Large intestine (tissue), 3 donors: ENCODE data around the gene CCDC127. TPM values are rescaled to one million over a fixed set of nuclear protein-coding genes. Genes with fewer than 3 reads are reported as not detected.
A peak's percentile ranks its signal among the peaks of the same experiment; 100 is the strongest.
"Not testable (repeated sequence)": the region's sequence is repeated elsewhere in the genome, so short reads cannot be mapped to it uniquely, and the experiment has no call there.

Experiments
- DNase-seq, 2 donors: peaks; one replicate each; pipeline versions ENCODE4 v3.0.0 to v3.0.0-alpha.2; 2013
- H3K27ac ChIP-seq: one replicate; pipeline ENCODE4 v1.5.1; 2013; ENCODE audit warnings: low read length
- H3K27me3 ChIP-seq: 2 replicates; pipeline ENCODE4 v1.6.1; 2013; ENCODE audit warnings: low read length; ENCODE audit not compliant: control insufficient read depth, insufficient read depth
- H3K36me3 ChIP-seq: 2 replicates; pipeline ENCODE4 v1.6.1; 2013; ENCODE audit warnings: low read length; ENCODE audit not compliant: control insufficient read depth, insufficient read depth
- H3K4me1 ChIP-seq: one replicate; pipeline ENCODE4 v1.6.1; 2013; ENCODE audit warnings: low read length; ENCODE audit not compliant: control insufficient read depth, insufficient read depth
- H3K4me3 ChIP-seq: one replicate; pipeline ENCODE4 v1.5.1; 2013; ENCODE audit warnings: low read length
- H3K9me3 ChIP-seq: one replicate; pipeline ENCODE4 v1.6.1; 2013; ENCODE audit warnings: mild to moderate bottlenecking, low read depth, low read length, moderate library complexity; ENCODE audit not compliant: control insufficient read depth
- WGBS: methylation state at CpG from one replicate; pipeline ENCODE4 v1.1.5; 2013; ENCODE audit warnings: low lambda C conversion rate; ENCODE audit not compliant: insufficient coverage; 5-methylcytosine and 5-hydroxymethylcytosine counted together
- polyA plus RNA-seq: library from polyadenylated mRNA; unstranded; fragments of 120-200 nt; gene quantifications from one replicate; pipeline ENCODE4 v1.2.1, GENCODE V29; 2013

CCDC127 gene
- polyA plus RNA-seq, 1 donor = 6.9 TPM

- H3K27me3 ChIP-seq = no peaks in the 10 kb centered on the region
- DNase-seq = no peak
- no peaks in the 10 kb centered on the region for H3K4me1 ChIP-seq
- no peak overlapping the region for H3K27ac ChIP-seq
- no peak overlapping the region for H3K4me3 ChIP-seq
- no peaks in the 10 kb centered on the region for H3K36me3 ChIP-seq
- H3K9me3 ChIP-seq = no peaks in the 10 kb centered on the region
- no CpG with 5 or more reads among the region's 13 CpGs for WGBS
Measured at GRCh38 chr5:172421-172820, 45.5 kb downstream of the CCDC127 start.

GRCh38 chr5:171801-172331 lies 46.1 kb downstream of the CCDC127 start:
- DNase-seq = no peak
- no CpG with 5 or more reads among the region's 23 CpGs for WGBS
- no peak overlapping the region for H3K27ac ChIP-seq

GRCh38 chr5:170971-171800 lies 46.8 kb downstream of the CCDC127 start:
- H3K4me1 ChIP-seq = no peaks in the 10 kb centered on the region
- no CpG with 5 or more reads among the region's 37 CpGs for WGBS
- H3K4me3 ChIP-seq = no peak overlapping the region
- DNase-seq = no peak
- no peak overlapping the region for H3K27ac ChIP-seq
- no peaks in the 10 kb centered on the region for H3K27me3 ChIP-seq
- H3K36me3 ChIP-seq = no peaks in the 10 kb centered on the region
- no peaks in the 10 kb centered on the region for H3K9me3 ChIP-seq

More at GRCh38 chr5:171801-172331, 46.1 kb downstream of the CCDC127 start:
- Histone ChIP-seq H3K27me3 (no peaks in the 10 kb centered on the region), H3K36me3 (no peaks in the 10 kb centered on the region), H3K9me3 (no peaks in the 10 kb centered on the region), H3K4me1 (no peaks in the 10 kb centered on the region), H3K4me3 (no peak overlapping the region)

GRCh38 chr5:169728-170094 lies 48.2 kb downstream of the CCDC127 start:
- WGBS = 100% methylated on average over 1 of the region's 12 CpGs
- no peak overlapping the region for H3K4me3 ChIP-seq
- no peak overlapping the region for H3K27ac ChIP-seq
- H3K4me1 ChIP-seq = no peaks in the 10 kb centered on the region
- no peaks in the 10 kb centered on the region for H3K9me3 ChIP-seq
- no peaks in the 10 kb centered on the region for H3K27me3 ChIP-seq
- DNase-seq = no peak
- H3K36me3 ChIP-seq = no peaks in the 10 kb centered on the region

GRCh38 chr5:169071-169727 lies 48.8 kb downstream of the CCDC127 start:
- no peaks in the 10 kb centered on the region for H3K9me3 ChIP-seq
- H3K27ac ChIP-seq = no peak overlapping the region
- no peaks in the 10 kb centered on the region for H3K4me1 ChIP-seq
- DNase-seq = no peak
- H3K36me3 ChIP-seq = no peaks in the 10 kb centered on the region
- H3K4me3 ChIP-seq = no peak overlapping the region
- no CpG with 5 or more reads among the region's 32 CpGs for WGBS
- no peaks in the 10 kb centered on the region for H3K27me3 ChIP-seq

- Histone ChIP-seq H3K4me1 (no peaks in the 10 kb centered on the region), H3K27ac (no peak overlapping the region), H3K27me3 (no peaks in the 10 kb centered on the region), H3K4me3 (no peak overlapping the region), H3K9me3 (no peaks in the 10 kb centered on the region), H3K36me3 (no peaks in the 10 kb centered on the region)
- peak in 1 of 2 donors; percentile 32 for DNase-seq
- no CpG with 5 or more reads among the region's 18 CpGs for WGBS
Measured at GRCh38 chr5:167982-168660, 49.8 kb downstream of the CCDC127 start.

GRCh38 chr5:167511-167910 lies 50.4 kb downstream of the CCDC127 start:
- Histone ChIP-seq H3K4me1 (no peaks in the 10 kb centered on the region), H3K27ac (no peak overlapping the region), H3K27me3 (no peaks in the 10 kb centered on the region), H3K36me3 (no peaks in the 10 kb centered on the region), H3K9me3 (no peaks in the 10 kb centered on the region), H3K4me3 (no peak overlapping the region)
- no CpG with 5 or more reads among the region's 7 CpGs for WGBS
- no peak for DNase-seq

GRCh38 chr5:166441-167372 lies 51.2 kb downstream of the CCDC127 start:
- Histone ChIP-seq H3K4me3 (no peak overlapping the region), H3K9me3 (no peaks in the 10 kb centered on the region), H3K27ac (no peak overlapping the region), H3K4me1 (no peaks in the 10 kb centered on the region), H3K36me3 (no peaks in the 10 kb centered on the region), H3K27me3 (no peaks in the 10 kb centered on the region)
- WGBS = no CpG with 5 or more reads among the region's 27 CpGs
- DNase-seq = no peak

- H3K9me3 ChIP-seq, H3K27ac ChIP-seq, H3K36me3 ChIP-seq, DNase-seq, H3K27me3 ChIP-seq, H3K4me3 ChIP-seq, H3K4me1 ChIP-seq: not testable (repeated sequence)
- no CpG with 5 or more reads among the region's 25 CpGs for WGBS
Measured at GRCh38 chr5:164783-165182, 53.2 kb downstream of the CCDC127 start.
